GM12874 (cell line): ENCODE measurements around the gene MDH1B.

Experiments
- CTCF ChIP-seq: IDR thresholded peaks from 2 replicates; pipeline ENCODE4 v1.5.1; 2011; ENCODE audit warnings: low read depth, mild to moderate bottlenecking, control low read depth, low read length, moderate library complexity; ENCODE audit not compliant: insufficient read depth

Gene MDH1B

GRCh38 chr2:206800506-206801417 is 35.6 kb upstream of the MDH1B start:
- peak; percentile 66 for TF ChIP-seq CTCF

DNA sequence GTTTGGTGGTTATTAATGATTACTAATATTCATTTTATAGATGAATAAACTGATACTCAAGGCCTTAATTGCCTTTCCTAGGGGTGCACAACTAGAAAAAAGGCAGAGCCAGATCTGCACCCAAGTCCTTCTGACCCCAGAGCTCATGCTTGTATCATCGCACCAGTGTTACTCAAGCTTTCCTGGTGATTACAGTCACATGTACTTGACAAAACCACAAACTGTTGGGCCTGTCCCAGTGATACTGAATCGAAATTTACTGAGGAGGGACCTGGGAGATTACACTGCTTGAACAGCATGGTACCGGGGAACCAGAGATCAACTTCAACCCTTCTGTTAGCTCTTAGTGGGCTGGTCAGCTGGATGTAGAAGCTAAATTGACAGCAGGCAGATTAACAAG is 34.0 kb upstream of the MDH1B start:
- no peak for TF ChIP-seq CTCF

- no peak for TF ChIP-seq CTCF
Measured at GRCh38 chr2:206798000-206798399, 32.9 kb upstream of the MDH1B start.

- TF ChIP-seq CTCF: no peak
Measured at GRCh38 chr2:206797376-206797775, 32.2 kb upstream of the MDH1B start.

DNA sequence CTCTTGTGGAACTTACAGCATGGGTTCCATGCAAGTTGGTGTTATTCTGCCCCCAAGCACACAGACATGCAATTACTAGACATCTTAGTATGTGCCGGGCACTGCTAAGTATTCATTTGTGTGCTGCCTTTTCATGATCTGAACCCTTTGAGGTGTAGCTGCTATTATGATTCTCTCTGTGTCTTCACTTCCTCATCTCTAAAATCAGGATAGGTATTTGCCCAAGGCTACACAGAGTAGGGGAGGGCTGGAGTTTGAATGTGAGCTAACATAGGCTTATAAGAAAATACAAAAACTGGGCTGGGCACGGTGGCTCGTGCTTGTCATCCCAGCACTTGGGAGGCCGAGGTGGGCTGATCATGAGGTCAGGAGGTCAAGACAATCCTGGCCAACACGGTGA is 27.5 kb upstream of the MDH1B start:
- no peak for TF ChIP-seq CTCF

GRCh38 chr2:206790311-206790935 is 25.3 kb upstream of the MDH1B start:
- no peak for TF ChIP-seq CTCF

DNA sequence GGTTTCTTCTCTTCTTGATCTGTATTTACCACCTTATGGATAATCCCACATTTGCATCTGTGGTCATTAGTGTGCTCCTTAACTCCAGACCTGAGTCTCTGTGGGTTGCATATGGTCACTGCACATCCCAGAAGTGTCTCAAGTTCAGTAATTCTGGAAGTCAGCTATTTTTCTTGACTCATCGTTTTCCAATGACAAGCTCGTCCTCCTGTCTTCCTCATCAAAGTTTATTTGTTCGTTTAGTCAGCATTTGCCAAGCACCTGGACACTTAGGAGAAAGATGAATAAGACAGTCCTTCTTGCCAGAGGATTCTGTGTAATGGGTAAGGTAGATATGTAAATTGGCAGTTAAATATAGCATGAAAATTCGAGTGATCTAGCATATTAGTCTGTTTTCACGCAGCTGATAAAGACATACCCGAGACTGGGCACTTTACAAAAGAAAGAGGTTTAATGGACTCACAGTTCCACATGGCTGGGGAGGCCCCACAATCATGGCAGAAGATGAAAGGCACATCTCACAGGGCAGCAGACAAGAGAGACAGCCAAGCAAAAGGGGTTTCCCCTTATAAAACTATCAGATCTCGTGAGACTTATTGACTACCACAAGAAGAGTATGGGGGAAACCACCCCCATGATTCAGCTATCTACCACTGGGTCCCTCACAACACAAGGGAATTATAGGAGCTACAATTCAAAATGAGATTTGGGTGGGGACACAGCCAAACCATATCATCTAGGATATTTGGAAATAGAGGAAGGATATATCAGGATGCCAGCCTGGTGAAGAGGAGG is 19.6 kb upstream of the MDH1B start:
- no peak for TF ChIP-seq CTCF
